T-cell (primary cell): Measurements from ENCODE around the gene RPH3AL. TPM values are rescaled to one million over a fixed set of nuclear protein-coding genes. Genes with fewer than 3 reads are reported as not detected.

Experiments used
- ATAC-seq, 4 experiments: fragments of 200-7000 bp in 3 of 4; fragments of 150-1000 bp in 1 of 4; cut with Tn5 transposase; replicated peaks in 1 of 4; 1 replicate in 3 of 4; 2 replicates in 1 of 4; pipeline ENCODE4 v1.10.0; 2021; ENCODE audit warnings: moderate library complexity in 3 of 4, mild to moderate bottlenecking in 2 of 4, moderate number of reproducible peaks in 1 of 4
- CTCF ChIA-PET, 2 donors: fragments of 300-600 bp; sonication (Branson Sonifier 250); formaldehyde crosslinking; loops; one replicate each; lab custom pipeline; 2022; ENCODE audit warnings: antibody characterized with exemption in 2 of 2; lab: Charles Lee
- POLR2A ChIA-PET, 2 donors: fragments of 300-600 bp; sonication (Branson Sonifier 250); formaldehyde crosslinking; loops; one replicate each; lab custom pipeline; 2022; ENCODE audit warnings: antibody characterized with exemption in 2 of 2; lab: Charles Lee
- DNase-seq, 35 experiments: peaks; one replicate each; pipeline versions ENCODE4 v3.0.0 to v3.0.0-alpha.2; 2013 to 2023
- H3K27ac ChIP-seq: one replicate; pipeline ENCODE4 v1.5.1; 2013; ENCODE audit warnings: low read length
- H3K27me3 ChIP-seq, 2 experiments: replicated peaks in 1 of 2; 1 replicate in 1 of 2; 2 replicates in 1 of 2; pipeline versions ENCODE4 v1.6.1 to v1.7.0; 2013; ENCODE audit warnings: low read length in 1 of 2, mixed read lengths in 1 of 2; ENCODE audit not compliant: control insufficient read depth in 2 of 2, insufficient read depth in 2 of 2; ENCODE audit errors: extremely low read depth in 1 of 2
- H3K36me3 ChIP-seq, 2 donors: 1 replicate in 1 of 2; 2 replicates in 1 of 2; pipeline versions ENCODE4 v1.6.1 to v1.7.0; 2013; ENCODE audit warnings: low read length in 1 of 2; ENCODE audit not compliant: control insufficient read depth in 2 of 2, insufficient read depth in 1 of 2; ENCODE audit errors: extremely low read depth in 1 of 2
- H3K4me1 ChIP-seq, 2 experiments: 1 replicate in 1 of 2; 2 replicates in 1 of 2; pipeline versions ENCODE4 v1.6.1 to v1.7.0; 2013; ENCODE audit warnings: low read length in 2 of 2, mixed read lengths in 1 of 2; ENCODE audit not compliant: insufficient read depth in 2 of 2, control insufficient read depth in 1 of 2; ENCODE audit errors: extremely low read depth in 1 of 2
- H3K4me3 ChIP-seq, 2 donors: 1 replicate in 1 of 2; 2 replicates in 1 of 2; pipeline versions ENCODE4 v1.5.1 to v1.7.0; 2013; ENCODE audit warnings: mild to moderate bottlenecking in 2 of 2, low read length in 1 of 2, moderate library complexity in 1 of 2; ENCODE audit not compliant: control insufficient read depth in 1 of 2; ENCODE audit errors: extremely low read depth in 1 of 2
- H3K9me3 ChIP-seq: 2 replicates; pipeline ENCODE4 v1.7.0; 2013
- H3K27ac Mint-ChIP-seq, 2 donors: one replicate each; pipeline ENCODE4 v1.8.0; 2020 to 2021; ENCODE audit warnings: mild to moderate bottlenecking in 2 of 2, mixed read lengths in 2 of 2
- H3K27me3 Mint-ChIP-seq, 2 donors: one replicate each; pipeline ENCODE4 v1.8.0; 2021 to 2022; ENCODE audit warnings: mixed read lengths in 2 of 2
- H3K36me3 Mint-ChIP-seq: one replicate; pipeline ENCODE4 v1.8.0; 2021; ENCODE audit warnings: mixed read lengths
- H3K4me1 Mint-ChIP-seq, 3 donors: one replicate each; pipeline ENCODE4 v1.8.0; 2020 to 2022; ENCODE audit warnings: mixed read lengths in 3 of 3, mild to moderate bottlenecking in 1 of 3
- H3K4me3 Mint-ChIP-seq, 3 donors: one replicate each; pipeline ENCODE4 v1.8.0; 2020 to 2022; ENCODE audit warnings: mild to moderate bottlenecking in 3 of 3, mixed read lengths in 3 of 3, moderate library complexity in 3 of 3
- H3K9me3 Mint-ChIP-seq, 3 donors: one replicate each; pipeline ENCODE4 v1.8.0; 2020 to 2022; ENCODE audit warnings: mixed read lengths in 3 of 3
- WGBS: methylation state at CpG from one replicate; pipeline ENCODE4 v1.1.5; 2013; ENCODE audit warnings: missing lambda C conversion rate; ENCODE audit not compliant: insufficient coverage; 5-methylcytosine and 5-hydroxymethylcytosine counted together
- total RNA-seq, 35 experiments: library from RNA in 6 of 35; stranded (reverse) in 6 of 35; fragments of 120-200 nt in 1 of 35; gene quantifications; one replicate each; pipeline versions ENCODE4 v1.2.1 to v1.2.4 and lab custom pipeline; 2013 to 2026

Gene RPH3AL
- total RNA-seq, 5 donors from 2014 or later (not counting 1 experiment from before 2014, with no cell fraction given) = 4.5 to 10.5 (median 5.3) TPM

GRCh38 chr17:337453-337852 is 15.2 kb downstream of the RPH3AL start:
- DNase-seq = no peak
- no peak overlapping the region for H3K27ac Mint-ChIP-seq

GRCh38 chr17:337022-337420 is 15.6 kb downstream of the RPH3AL start:
- no peak overlapping the region for H3K4me3 ChIP-seq
- H3K9me3 ChIP-seq = no peaks in the 10 kb centered on the region
- ChIA-PET CTCF (interaction anchor here in 1 of 2 donors (0.6 kb wide), 1 partner anchor 75 kb away, joined by 3 read pairs; no protein-coding TSS in a partner anchor), POLR2A (no interaction called here)
- Mint-ChIP-seq H3K27me3 (peaks cover 0 to 5% of the 10 kb centered on the region in 2 donors), H3K36me3 (no peaks in the 10 kb centered on the region), H3K4me1 (peaks cover 13 to 52% (median 45%) of the 10 kb centered on the region in 3 donors), H3K4me3 (peak overlapping the region in 1 of 3 donors; percentile 67), H3K27ac (peak overlapping the region in 1 of 2 donors; percentile 82), H3K9me3 (no peaks in the 10 kb centered on the region)
- no peaks in the 10 kb centered on the region for H3K36me3 ChIP-seq
- DNase-seq (peak in 1 of 35 experiments; percentile 1), ATAC-seq (no peak)
- peaks cover 3 to 43% of the 10 kb centered on the region in 2 experiments for H3K4me1 ChIP-seq
- 91% methylated on average over 7 of the region's 12 CpGs for WGBS
- H3K27ac ChIP-seq = no peak overlapping the region
- peaks cover 0 to 48% of the 10 kb centered on the region in 2 experiments for H3K27me3 ChIP-seq

More at GRCh38 chr17:337453-337852, 15.2 kb downstream of the RPH3AL start:
- H3K27ac ChIP-seq = no peak overlapping the region
- peaks cover 3 to 38% of the 10 kb centered on the region in 2 experiments for H3K4me1 ChIP-seq
- ChIA-PET CTCF (no interaction called here), POLR2A (no interaction called here)
- WGBS = 81% methylated on average over 14 of the region's 15 CpGs
- Mint-ChIP-seq H3K27me3 (peaks cover 0 to 5% of the 10 kb centered on the region in 2 donors), H3K9me3 (no peaks in the 10 kb centered on the region), H3K4me3 (peak overlapping the region in 1 of 3 donors; percentile 67), H3K4me1 (peaks cover 13 to 47% (median 41%) of the 10 kb centered on the region in 3 donors), H3K36me3 (no peaks in the 10 kb centered on the region)
- H3K4me3 ChIP-seq = no peak overlapping the region
- H3K9me3 ChIP-seq = no peaks in the 10 kb centered on the region
- no peak for ATAC-seq
- peaks cover 0 to 47% of the 10 kb centered on the region in 2 experiments for H3K27me3 ChIP-seq
- H3K36me3 ChIP-seq = no peaks in the 10 kb centered on the region

- Mint-ChIP-seq H3K4me1 (peaks cover 13 to 58% (median 52%) of the 10 kb centered on the region in 3 donors), H3K4me3 (peak overlapping the region in 2 of 3 donors; percentile 47 to 67), H3K27ac (peak overlapping the region in 1 of 2 donors; percentile 82), H3K9me3 (no peaks in the 10 kb centered on the region), H3K27me3 (peaks cover 0 to 5% of the 10 kb centered on the region in 2 donors), H3K36me3 (no peaks in the 10 kb centered on the region)
- 42% methylated on average over 34 of the region's 37 CpGs for WGBS
- Histone ChIP-seq H3K9me3 (no peaks in the 10 kb centered on the region), H3K4me1 (peaks cover 3 to 49% of the 10 kb centered on the region in 2 experiments), H3K36me3 (no peaks in the 10 kb centered on the region), H3K27ac (no peak overlapping the region), H3K27me3 (peaks cover 0 to 48% of the 10 kb centered on the region in 2 experiments), H3K4me3 (no peak overlapping the region)
- DNase-seq (peak in 29 of 35 experiments; percentile 10 to 68 (median 39)), ATAC-seq (peak in 3 of 4 experiments; percentile 60 to 87 (median 66))
- ChIA-PET CTCF (interaction anchor here in 1 of 2 donors (0.6 kb wide), 1 partner anchor 76 kb away, joined by 3 read pairs; no protein-coding TSS in a partner anchor), POLR2A (no interaction called here)
Observed at GRCh38 chr17:336110-337021, 16.2 kb downstream of the RPH3AL start.

- ATAC-seq (peak in 1 of 4 experiments; percentile 13), DNase-seq (peak in 2 of 35 experiments; percentile 16 to 18)
- Histone ChIP-seq H3K27me3 (peaks cover 0 to 48% of the 10 kb centered on the region in 2 experiments), H3K9me3 (no peaks in the 10 kb centered on the region), H3K4me3 (no peak overlapping the region), H3K36me3 (no peaks in the 10 kb centered on the region), H3K27ac (no peak overlapping the region), H3K4me1 (peaks cover 3 to 56% of the 10 kb centered on the region in 2 experiments)
- no peaks in the 10 kb centered on the region for H3K36me3 Mint-ChIP-seq
- H3K27ac Mint-ChIP-seq = peak overlapping the region in 1 of 2 donors; percentile 82
- 56% methylated on average over 8 of the region's 12 CpGs for WGBS
- H3K4me3 Mint-ChIP-seq = peak overlapping the region in 1 of 3 donors; percentile 67
- H3K27me3 Mint-ChIP-seq = peaks cover 0 to 3% of the 10 kb centered on the region in 2 donors
- no peaks in the 10 kb centered on the region for H3K9me3 Mint-ChIP-seq
- POLR2A ChIA-PET = no interaction called here
- CTCF ChIA-PET = no interaction called here
- peaks cover 13 to 65% (median 59%) of the 10 kb centered on the region in 3 donors for H3K4me1 Mint-ChIP-seq
Observed at GRCh38 chr17:335691-336090, 16.9 kb downstream of the RPH3AL start.

GRCh38 chr17:334974-335481 is 17.6 kb downstream of the RPH3AL start:
- Mint-ChIP-seq H3K9me3 (no peaks in the 10 kb centered on the region), H3K27me3 (peaks cover 0 to 3% of the 10 kb centered on the region in 2 donors), H3K4me1 (peaks cover 13 to 72% (median 65%) of the 10 kb centered on the region in 3 donors), H3K27ac (peak overlapping the region in 1 of 2 donors; percentile 33), H3K36me3 (no peaks in the 10 kb centered on the region), H3K4me3 (peak overlapping the region in 2 of 3 donors; percentile 29 to 67)
- no peak for ATAC-seq
- DNase-seq = no peak
- CTCF ChIA-PET = no interaction called here
- POLR2A ChIA-PET = no interaction called here
- Histone ChIP-seq H3K36me3 (no peaks in the 10 kb centered on the region), H3K27me3 (peaks cover 0 to 46% of the 10 kb centered on the region in 2 experiments), H3K4me1 (peaks cover 4 to 63% of the 10 kb centered on the region in 2 experiments), H3K4me3 (peak overlapping the region in 1 of 2 donors; percentile 48), H3K9me3 (no peaks in the 10 kb centered on the region), H3K27ac (peak overlapping the region; percentile 34)
- 62% methylated on average over 28 of the region's 28 CpGs for WGBS
